Activated T-cell treated with anti-CD3 and anti-CD28 coated beads for 24 hours (primary cell): Measurements from ENCODE around the gene GAL3ST3.
"Not testable (repeated sequence)": the region's sequence is repeated elsewhere in the genome, so short reads cannot be mapped to it uniquely, and the experiment has no call there.

Source experiments
- DNase-seq: peaks from one replicate; pipeline ENCODE4 v3.0.0-alpha.2; 2020; ENCODE audit warnings: low read depth

The GAL3ST3 gene

DNA sequence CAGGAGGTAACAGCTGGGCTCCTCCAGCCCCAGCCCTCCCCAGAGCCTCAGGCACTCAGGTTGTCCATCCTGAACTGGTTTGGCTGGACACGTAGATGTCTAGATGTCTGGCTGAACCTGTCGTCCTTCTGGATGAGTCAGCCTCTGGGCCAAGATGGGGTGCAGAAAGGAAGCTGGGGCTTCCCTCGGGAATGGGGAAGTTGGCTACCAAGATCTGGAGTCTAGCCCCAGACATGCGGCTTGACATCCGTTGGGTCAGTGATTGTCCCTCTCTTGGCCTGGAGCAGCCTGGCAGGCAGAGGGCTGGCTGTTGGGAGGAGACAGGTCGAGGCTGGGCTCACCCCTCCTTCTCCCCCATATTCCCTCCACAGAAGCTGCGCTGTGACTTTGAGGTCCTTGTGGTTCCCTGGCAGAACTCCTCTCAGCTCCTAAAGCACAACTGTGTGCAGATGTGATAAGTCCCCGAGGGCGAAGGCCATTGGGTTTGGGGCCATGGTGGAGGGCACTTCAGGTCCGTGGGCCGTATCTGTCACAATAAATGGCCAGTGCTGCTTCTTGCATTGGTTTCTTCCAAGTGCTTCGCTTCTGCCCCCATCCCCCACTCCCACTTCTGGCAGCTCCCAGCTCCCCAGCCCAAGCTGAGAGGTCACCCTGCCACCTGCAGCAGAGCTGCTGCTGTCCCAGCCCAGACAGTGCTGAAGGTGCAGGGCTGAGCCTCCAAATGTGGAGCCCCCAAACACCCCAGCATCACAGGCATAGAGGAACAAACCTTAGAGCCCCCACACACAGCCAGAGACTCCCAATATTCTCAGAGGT lies 35.8 kb downstream of the GAL3ST3 start:
- no peak for DNase-seq

GRCh38 chr11:66012371-66012945 lies 36.5 kb downstream of the GAL3ST3 start:
- DNase-seq: no peak

GRCh38 chr11:66011785-66012303 lies 37.1 kb downstream of the GAL3ST3 start, which contains the start of gene CST6:
TSS of gene CST6 (plus strand) at chr11:66012008. CDS start at chr11:66012045, 37 bp downstream.
- no peak for DNase-seq

GRCh38 chr11:66011239-66011784 lies 37.6 kb downstream of the GAL3ST3 start:
- no peak for DNase-seq

GRCh38 chr11:66010036-66010435 lies 38.9 kb downstream of the GAL3ST3 start:
- DNase-seq: not testable (repeated sequence)

GRCh38 chr11:66008468-66009101 lies 40.4 kb downstream of the GAL3ST3 start:
- DNase-seq: no peak

DNA sequence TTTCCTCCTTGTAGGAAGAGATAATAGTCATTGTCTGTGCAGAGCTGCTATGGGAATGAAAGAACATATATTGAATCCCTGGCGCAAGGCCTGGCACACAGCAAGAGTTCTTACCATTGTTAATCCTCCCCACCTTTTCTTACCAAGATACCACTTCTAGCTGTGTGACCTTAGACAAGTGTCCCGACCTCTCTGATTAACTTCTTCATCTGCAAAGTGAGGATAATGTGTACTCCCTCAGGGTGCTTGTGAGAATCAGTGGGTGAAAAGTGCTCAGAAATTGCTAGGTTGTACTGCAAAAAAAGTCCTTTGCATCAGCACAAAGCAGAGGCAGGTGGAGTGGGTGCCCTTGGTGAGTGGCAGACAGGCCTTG lies 40.9 kb downstream of the GAL3ST3 start:
- no peak for DNase-seq

- DNase-seq: no peak
These were observed 41.7 kb downstream of the GAL3ST3 start for GRCh38 chr11:66007201-66007634.

GRCh38 chr11:66006891-66007176 lies 42.1 kb downstream of the GAL3ST3 start:
- no peak for DNase-seq

GRCh38 chr11:66006134-66006890 lies 42.6 kb downstream of the GAL3ST3 start:
- no peak for DNase-seq

GRCh38 chr11:66004186-66004585 lies 44.8 kb downstream of the GAL3ST3 start:
- no peak for DNase-seq

- no peak for DNase-seq
These were observed 45.7 kb downstream of the GAL3ST3 start for GRCh38 chr11:66003291-66003690.

- DNase-seq: no peak
These were observed 46.2 kb downstream of the GAL3ST3 start for GRCh38 chr11:66002648-66003225.

- DNase-seq: peak; percentile 93
These were observed 46.9 kb downstream of the GAL3ST3 start, which contains the start of the genes BANF1 and EIF1AD for GRCh38 chr11:66001942-66002647. TSS of gene BANF1 (plus strand) at chr11:66002503. CDS start at chr11:66003251, 748 bp downstream. TSS of gene EIF1AD (minus strand) at chr11:66002157. CDS start at chr11:66000389, 1,768 bp downstream.

- DNase-seq: no peak
These were observed 51.7 kb downstream of the GAL3ST3 start for GRCh38 chr11:65997286-65997685.

GRCh38 chr11:65992056-65992455 lies 56.9 kb downstream of the GAL3ST3 start:
- no peak for DNase-seq
